HepG2 (cell line): ENCODE measurements around the gene UCK2. TPM values are rescaled to one million over a fixed set of nuclear protein-coding genes. Genes with fewer than 3 reads are reported as not detected.

Source experiments
- ARID2 ChIP-seq: sonication (generic); formaldehyde crosslinking; IDR thresholded peaks from 2 replicates; pipeline ENCODE4 v1.8.1; 2022; ENCODE audit warnings: mild to moderate bottlenecking, missing genetic modification reagents, borderline replicate concordance
- CBFB ChIP-seq: sonication (generic); formaldehyde crosslinking; IDR thresholded peaks from 2 replicates; pipeline ENCODE4 v1.4.0; 2020; ENCODE audit warnings: missing genetic modification reagents
- DPF2 ChIP-seq: sonication (generic); formaldehyde crosslinking; IDR thresholded peaks from 2 replicates; pipeline ENCODE4 v1.4.0; 2020; ENCODE audit warnings: mild to moderate bottlenecking, low read depth, missing genetic modification reagents, borderline replicate concordance
- HNF4A ChIP-seq: sonication (generic); formaldehyde crosslinking; IDR thresholded peaks from 2 replicates; pipeline ENCODE4 v1.4.0; 2020; ENCODE audit warnings: missing genetic modification reagents
- HNRNPUL1 ChIP-seq: fragments of 200-400 bp; formaldehyde crosslinking; IDR thresholded peaks from 2 replicates; pipeline ENCODE4 v1.6.1; 2017; ENCODE audit warnings: low read depth, mild to moderate bottlenecking, low read length, moderate library complexity
- IRX3 ChIP-seq: sonication (generic); formaldehyde crosslinking; IDR thresholded peaks from 2 replicates; pipeline ENCODE4 v1.8.1; 2023; ENCODE audit warnings: mild to moderate bottlenecking, low read depth, missing genetic modification reagents, borderline replicate concordance
- JDP2 ChIP-seq: sonication (generic); formaldehyde crosslinking; IDR thresholded peaks from 2 replicates; pipeline ENCODE4 v1.8.1; 2022; ENCODE audit warnings: missing genetic modification reagents, borderline replicate concordance
- JUND ChIP-seq: sonication (generic); formaldehyde crosslinking; IDR thresholded peaks from 2 replicates; pipeline ENCODE4 v1.8.0; 2022; ENCODE audit warnings: mild to moderate bottlenecking, missing genetic modification reagents
- KDM1A ChIP-seq: IDR thresholded peaks from 2 replicates; pipeline ENCODE4 v1.6.1; 2016; ENCODE audit warnings: missing compliant biosample characterization
- MAFK ChIP-seq, 2 experiments: IDR thresholded peaks in 1 of 2; conservative IDR thresholded peaks in 1 of 2; 2 replicates each; pipeline ENCODE4 v1.6.1; 2011; ENCODE audit warnings: improper control_type of control experiment in 2 of 2, low read length in 2 of 2
- NCOA2 ChIP-seq: sonication (generic); formaldehyde crosslinking; IDR thresholded peaks from 2 replicates; pipeline ENCODE4 v1.8.0; 2022; ENCODE audit warnings: inconsistent platforms
- NCOA5 ChIP-seq: sonication (generic); formaldehyde crosslinking; IDR thresholded peaks from 2 replicates; pipeline ENCODE4 v1.4.0; 2020; ENCODE audit warnings: missing genetic modification reagents
- RFXANK ChIP-seq: IDR thresholded peaks from 2 replicates; pipeline ENCODE4 v1.6.1; 2016
- RXRA ChIP-seq: sonication (generic); formaldehyde crosslinking; IDR thresholded peaks from 2 replicates; pipeline ENCODE4 v1.5.1; 2020; ENCODE audit warnings: missing genetic modification reagents
- SMAD3 ChIP-seq: sonication (generic); formaldehyde crosslinking; IDR thresholded peaks from 2 replicates; pipeline ENCODE4 v1.4.0; 2020; ENCODE audit warnings: missing genetic modification reagents
- SMARCC2 ChIP-seq: fragments of 450-650 bp; IDR thresholded peaks from 2 replicates; pipeline ENCODE4 v1.6.1; 2017; ENCODE audit warnings: antibody characterized with exemption, mild to moderate bottlenecking
- SMARCE1 ChIP-seq: fragments of 450-650 bp; IDR thresholded peaks from 2 replicates; pipeline ENCODE4 v1.6.1; 2017; ENCODE audit warnings: borderline replicate concordance
- SNAPC2 ChIP-seq: sonication (generic); formaldehyde crosslinking; IDR thresholded peaks from 2 replicates; pipeline ENCODE4 v1.8.1; 2022; ENCODE audit warnings: mild to moderate bottlenecking, missing genetic modification reagents
- TCF7L2 ChIP-seq: IDR thresholded peaks from 2 replicates; pipeline ENCODE4 v1.6.1; 2011; ENCODE audit warnings: mild to moderate bottlenecking, low read depth, low read length, moderate library complexity
- TRIM24 ChIP-seq: sonication (generic); formaldehyde crosslinking; IDR thresholded peaks from 2 replicates; pipeline ENCODE4 v1.8.0; 2022; ENCODE audit warnings: mild to moderate bottlenecking, missing genetic modification reagents
- U2AF1 ChIP-seq: fragments of 200-400 bp; formaldehyde crosslinking; optimal IDR thresholded peaks from 2 replicates; pipeline ENCODE3; 2017; ENCODE audit warnings: mild to moderate bottlenecking, low read depth, low read length
- ZFP90 ChIP-seq: sonication (generic); formaldehyde crosslinking; IDR thresholded peaks from 2 replicates; pipeline ENCODE4 v1.8.0; 2022; ENCODE audit warnings: missing genetic modification reagents, mild to moderate bottlenecking, inconsistent platforms, borderline replicate concordance
- ZMYM2 ChIP-seq: sonication (generic); formaldehyde crosslinking; IDR thresholded peaks from 2 replicates; pipeline ENCODE4 v1.8.0; 2022; ENCODE audit warnings: mild to moderate bottlenecking, missing genetic modification reagents
- ZNF121 ChIP-seq: sonication (generic); formaldehyde crosslinking; IDR thresholded peaks from 2 replicates; pipeline ENCODE4 v1.5.0; 2020; ENCODE audit warnings: mild to moderate bottlenecking, missing genetic modification reagents
- ZNF180 ChIP-seq: sonication (generic); formaldehyde crosslinking; IDR thresholded peaks from 2 replicates; pipeline ENCODE4 v1.4.0; 2020; ENCODE audit warnings: low read depth, missing genetic modification reagents, borderline replicate concordance
- ZNF331 ChIP-seq: sonication (generic); formaldehyde crosslinking; IDR thresholded peaks from 2 replicates; pipeline ENCODE4 v1.4.0; 2020; ENCODE audit warnings: missing genetic modification reagents
- ZNF33B ChIP-seq: sonication (generic); formaldehyde crosslinking; IDR thresholded peaks from 2 replicates; pipeline ENCODE4 v1.5.1; 2020; ENCODE audit warnings: mild to moderate bottlenecking, missing genetic modification reagents
- ZNF558 ChIP-seq: sonication (generic); formaldehyde crosslinking; IDR thresholded peaks from 2 replicates; pipeline ENCODE4 v1.9.0; 2022; ENCODE audit warnings: mild to moderate bottlenecking, missing genetic modification reagents, borderline replicate concordance
- ZNF703 ChIP-seq: sonication (generic); formaldehyde crosslinking; IDR thresholded peaks from 2 replicates; pipeline ENCODE4 v1.5.1; 2020; ENCODE audit warnings: missing genetic modification reagents, mild to moderate bottlenecking, moderate library complexity, borderline replicate concordance
- ZNF747 ChIP-seq: sonication (generic); formaldehyde crosslinking; IDR thresholded peaks from 2 replicates; pipeline ENCODE4 v1.8.1; 2023; ENCODE audit warnings: missing genetic modification reagents, mild to moderate bottlenecking, borderline replicate concordance
- ZNF768 ChIP-seq: sonication (generic); formaldehyde crosslinking; IDR thresholded peaks from 2 replicates; pipeline ENCODE4 v1.4.0; 2020; ENCODE audit warnings: missing genetic modification reagents
- polyA plus RNA-seq, 8 experiments: library from polyadenylated mRNA; depleted of rRNA in 3 of 8; stranded (reverse) in 7 of 8; unstranded in 1 of 8; fragments of >200 nt; fragmentation: Illumina TruSeq in 4 of 8; extraction: Trizol in 4 of 8; gene quantifications; 2 replicates each; pipeline versions ENCODE4 v1.2.1 to v1.2.3, GENCODE V29; 2011 to 2016; ENCODE audit warnings: low read depth in 4 of 8, missing spikeins in 1 of 8, mixed read lengths in 1 of 8; ENCODE audit not compliant: insufficient read depth in 1 of 8
- total RNA-seq, 5 experiments: library from RNA; depleted of rRNA; stranded (reverse); fragments of >200 nt; fragmentation: Illumina TruSeq; extraction: Trizol; gene quantifications; 2 replicates each; pipeline ENCODE4 v1.2.3, GENCODE V29; 2016; ENCODE audit warnings: low read depth in 1 of 5
- TF ChIP-seq, protein P1 (sequence below): sonication (generic); formaldehyde crosslinking; IDR thresholded peaks from 2 replicates; pipeline ENCODE4 v1.8.0; 2022; ENCODE audit warnings: mild to moderate bottlenecking, missing genetic modification reagents, moderate library complexity
- TF ChIP-seq, protein P2 (sequence below): sonication (generic); formaldehyde crosslinking; IDR thresholded peaks from 2 replicates; pipeline ENCODE4 v1.5.0; 2020; ENCODE audit warnings: missing genetic modification reagents

Gene UCK2
- total and polyA plus RNA-seq, 2 of the 13 experiments (the other 11 are each of a cell fraction or from before 2014, with no cell fraction given), result 64.3 to 78.0 TPM

DNA sequence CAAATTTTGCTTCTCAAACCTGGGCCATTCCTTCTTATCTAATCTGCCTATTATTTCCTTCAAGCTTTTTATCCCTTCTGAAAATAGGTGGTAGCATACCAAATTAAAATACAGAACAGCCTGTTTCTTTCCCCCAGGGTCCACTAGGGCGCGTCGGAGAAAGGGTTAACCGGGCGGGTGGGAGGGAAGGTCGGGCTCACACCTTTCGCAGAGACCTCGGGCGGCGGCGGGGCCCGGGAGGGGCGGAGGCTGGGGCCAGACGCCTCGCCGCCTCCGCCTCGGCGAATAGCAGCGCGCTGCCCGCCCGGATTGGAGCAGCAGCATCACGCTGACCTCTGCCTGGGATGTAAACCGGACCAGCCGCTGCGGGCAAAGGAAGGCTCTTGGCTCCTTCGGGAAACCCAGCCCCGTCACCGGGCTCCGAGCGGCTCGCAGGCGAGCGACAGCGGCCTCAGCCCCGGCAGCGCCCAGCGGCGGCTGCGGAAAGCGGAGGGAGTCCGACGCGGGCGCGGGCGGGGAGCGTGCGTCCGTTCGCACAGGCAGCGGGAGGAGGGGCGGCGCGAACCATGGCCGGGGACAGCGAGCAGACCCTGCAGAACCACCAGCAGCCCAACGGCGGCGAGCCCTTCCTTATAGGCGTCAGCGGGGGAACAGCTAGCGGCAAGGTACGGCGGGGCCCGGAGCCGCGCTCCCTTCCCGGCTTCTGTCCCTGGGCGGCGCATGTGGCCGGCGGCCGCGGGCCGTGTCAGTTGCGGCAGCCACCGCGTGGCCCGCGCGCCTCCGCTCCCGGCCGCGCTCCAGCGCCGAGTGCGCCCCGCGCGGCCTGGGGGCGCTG is at the start of gene UCK2 (continued):
- no peak for TF ChIP-seq DPF2 (CRISPR knock-in tag)
- no peak for TF ChIP-seq SMARCE1
- TF ChIP-seq JDP2 (CRISPR knock-in tag), result no peak
- no peak for TF ChIP-seq ZNF33B (CRISPR knock-in tag)
- TF ChIP-seq ZNF703 (CRISPR knock-in tag), result no peak
- no peak for TF ChIP-seq U2AF1
- TF ChIP-seq NCOA5, result no peak
- TF ChIP-seq ZFP90 (CRISPR knock-in tag), result no peak
- no peak for TF ChIP-seq ZMYM2 (CRISPR knock-in tag)
- TF ChIP-seq KDM1A, result no peak; the same call in 1 of the 2 replicates
- TF ChIP-seq ZNF331 (CRISPR knock-in tag), result no peak
- no peak for TF ChIP-seq HNF4A (CRISPR knock-in tag)
- TF ChIP-seq NCOA2 (CRISPR knock-in tag), result no peak; the same call in 1 of the 2 replicates
- TF ChIP-seq MAFK (conservative IDR thresholded peaks at IDR 0.05 in 1 of 2, IDR thresholded peaks at IDR 0.05 in 1 of 2; ENCODE audit: low read length in 2 of 2), result no peak
- no peak for TF ChIP-seq HNRNPUL1
- 0 out of 2 replicates have a peak, but pooled peaks have one; percentile 20 for TF ChIP-seq RXRA (CRISPR knock-in tag)
- TF ChIP-seq TRIM24 (CRISPR knock-in tag), result no peak
- TF ChIP-seq ARID2, result no peak
- no peak for TF ChIP-seq SMARCC2
- TF ChIP-seq JUND, result no peak
- peak; percentile 74 for TF ChIP-seq ZNF747 (CRISPR knock-in tag)
- TF ChIP-seq CBFB, result no peak; the same call in 1 of the 2 replicates
- TF ChIP-seq ZNF121 (CRISPR knock-in tag), result peak; percentile 42; the same call in 1 of the 2 replicates
- TF ChIP-seq ZNF180 (CRISPR knock-in tag), result no peak
- TF ChIP-seq RFXANK (CRISPR knock-in tag), result no peak
- TF ChIP-seq, protein P1, sequence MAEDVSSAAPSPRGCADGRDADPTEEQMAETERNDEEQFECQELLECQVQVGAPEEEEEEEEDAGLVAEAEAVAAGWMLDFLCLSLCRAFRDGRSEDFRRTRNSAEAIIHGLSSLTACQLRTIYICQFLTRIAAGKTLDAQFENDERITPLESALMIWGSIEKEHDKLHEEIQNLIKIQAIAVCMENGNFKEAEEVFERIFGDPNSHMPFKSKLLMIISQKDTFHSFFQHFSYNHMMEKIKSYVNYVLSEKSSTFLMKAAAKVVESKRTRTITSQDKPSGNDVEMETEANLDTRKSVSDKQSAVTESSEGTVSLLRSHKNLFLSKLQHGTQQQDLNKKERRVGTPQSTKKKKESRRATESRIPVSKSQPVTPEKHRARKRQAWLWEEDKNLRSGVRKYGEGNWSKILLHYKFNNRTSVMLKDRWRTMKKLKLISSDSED (CRISPR knock-in tag), result no peak
- TF ChIP-seq IRX3 (CRISPR knock-in tag), result 0 out of 2 replicates have a peak, but pooled peaks have one; percentile 39
- TF ChIP-seq SMAD3, result no peak
- TF ChIP-seq TCF7L2, result no peak
- 0 out of 2 replicates have a peak, but pooled peaks have one; percentile 42 for TF ChIP-seq ZNF558 (CRISPR knock-in tag)
- TF ChIP-seq, protein P2, sequence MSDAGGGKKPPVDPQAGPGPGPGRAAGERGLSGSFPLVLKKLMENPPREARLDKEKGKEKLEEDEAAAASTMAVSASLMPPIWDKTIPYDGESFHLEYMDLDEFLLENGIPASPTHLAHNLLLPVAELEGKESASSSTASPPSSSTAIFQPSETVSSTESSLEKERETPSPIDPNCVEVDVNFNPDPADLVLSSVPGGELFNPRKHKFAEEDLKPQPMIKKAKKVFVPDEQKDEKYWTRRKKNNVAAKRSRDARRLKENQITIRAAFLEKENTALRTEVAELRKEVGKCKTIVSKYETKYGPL, result no peak
- peak; percentile 53; the same call in 1 of the 2 replicates for TF ChIP-seq ZNF768 (CRISPR knock-in tag)
- TF ChIP-seq SNAPC2 (CRISPR knock-in tag), result no peak
